Mucosa of descending colon (tissue), 3 donors: ENCODE results near the gene ALPG. TPM values are rescaled to one million over a fixed set of nuclear protein-coding genes. Genes with fewer than 3 reads are reported as not detected.

Experiments
- ATAC-seq: fragments of 200-7000 bp; cut with Tn5 transposase; one replicate; pipeline ENCODE4 v1.9.1; 2020; ENCODE audit warnings: mild to moderate bottlenecking, moderate library complexity
- DNase-seq, 3 donors: peaks; one replicate each; pipeline ENCODE4 v3.0.0-alpha.2; 2020
- H3K36me3 ChIP-seq: fragments of 200-600 bp; one replicate; pipeline ENCODE4 v1.8.0; 2021; ENCODE audit warnings: low read depth, mild to moderate bottlenecking
- H3K4me1 ChIP-seq: fragments of 200-600 bp; one replicate; pipeline ENCODE4 v1.8.0; 2021; ENCODE audit warnings: low read depth, mild to moderate bottlenecking
- H3K4me3 ChIP-seq: fragments of 200-600 bp; one replicate; pipeline ENCODE4 v1.8.0; 2021; ENCODE audit warnings: mild to moderate bottlenecking
- H3K9me3 ChIP-seq: fragments of 200-600 bp; one replicate; pipeline ENCODE4 v1.8.0; 2021; ENCODE audit warnings: mild to moderate bottlenecking
- intact Hi-C, 2 donors: fragments of 100-400 bp; cut with DNase I in 1 of 2; cut with micrococcal nuclease in 1 of 2; formaldehyde crosslinking; loops; one replicate each; pipeline versions ENCODE4 v1.11.0 to v1.11.1; 2022; cut with DNase I, micrococcal nuclease
- total RNA-seq, 3 donors: library from RNA; stranded (reverse); fragmentation: NEBNext Ultra II Directional in 2 of 3; extraction: Animal tissue kit (Norgen Biotek cat#: 25700) in 2 of 3; gene quantifications; one replicate each; pipeline versions ENCODE4 v1.2.1 to v1.2.4, GENCODE V29; 2021 to 2023
- TF ChIP-seq, protein P1 (sequence below): fragments of 200-600 bp; IDR thresholded peaks from one replicate; pipeline ENCODE4 v1.8.0; 2022; ENCODE audit warnings: antibody characterized with exemption, mild to moderate bottlenecking
- donor health status: DM: no; HTN: no; CAD: no; lungs with moderate emphysema.
- donor health status: DM: no; HTN: no; CAD: no.
- donor health status: DM: no; HTN: yes; CAD: no.

The ALPG gene
- total RNA-seq, 3 donors from 2014 or later: 0.54 to 8.1 (median 0.61) TPM

DNA sequence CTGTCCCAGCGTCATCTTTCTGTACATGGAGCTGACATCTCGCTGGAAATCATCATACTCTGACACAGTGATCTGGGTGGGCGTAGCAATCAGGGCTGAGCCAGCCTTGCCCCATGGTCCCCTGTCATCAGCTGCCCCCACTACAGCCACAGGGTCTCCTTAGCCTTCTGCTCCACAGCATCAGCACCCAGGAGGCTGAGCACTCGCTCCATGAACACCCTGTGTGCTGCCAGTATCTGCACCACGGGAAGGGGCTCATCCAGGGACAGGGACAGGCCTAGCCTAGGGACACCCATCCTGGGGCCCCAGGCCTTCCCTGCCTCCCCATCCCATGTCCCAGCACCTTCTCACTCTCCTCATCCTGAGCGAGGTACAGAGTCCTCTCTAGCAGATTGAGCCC, 11.4 kb downstream of the ALPG start:
- H3K4me3 ChIP-seq: no peak overlapping the region
- TF ChIP-seq, protein P1, sequence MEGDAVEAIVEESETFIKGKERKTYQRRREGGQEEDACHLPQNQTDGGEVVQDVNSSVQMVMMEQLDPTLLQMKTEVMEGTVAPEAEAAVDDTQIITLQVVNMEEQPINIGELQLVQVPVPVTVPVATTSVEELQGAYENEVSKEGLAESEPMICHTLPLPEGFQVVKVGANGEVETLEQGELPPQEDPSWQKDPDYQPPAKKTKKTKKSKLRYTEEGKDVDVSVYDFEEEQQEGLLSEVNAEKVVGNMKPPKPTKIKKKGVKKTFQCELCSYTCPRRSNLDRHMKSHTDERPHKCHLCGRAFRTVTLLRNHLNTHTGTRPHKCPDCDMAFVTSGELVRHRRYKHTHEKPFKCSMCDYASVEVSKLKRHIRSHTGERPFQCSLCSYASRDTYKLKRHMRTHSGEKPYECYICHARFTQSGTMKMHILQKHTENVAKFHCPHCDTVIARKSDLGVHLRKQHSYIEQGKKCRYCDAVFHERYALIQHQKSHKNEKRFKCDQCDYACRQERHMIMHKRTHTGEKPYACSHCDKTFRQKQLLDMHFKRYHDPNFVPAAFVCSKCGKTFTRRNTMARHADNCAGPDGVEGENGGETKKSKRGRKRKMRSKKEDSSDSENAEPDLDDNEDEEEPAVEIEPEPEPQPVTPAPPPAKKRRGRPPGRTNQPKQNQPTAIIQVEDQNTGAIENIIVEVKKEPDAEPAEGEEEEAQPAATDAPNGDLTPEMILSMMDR: no peak
- H3K36me3 ChIP-seq: no peaks in the 10 kb centered on the region
- H3K4me1 ChIP-seq: peaks cover 18% of the 10 kb centered on the region
- no peaks in the 10 kb centered on the region for H3K9me3 ChIP-seq
- no peak for ATAC-seq
- intact Hi-C loops: no loop called here
- DNase-seq: no peak

DNA sequence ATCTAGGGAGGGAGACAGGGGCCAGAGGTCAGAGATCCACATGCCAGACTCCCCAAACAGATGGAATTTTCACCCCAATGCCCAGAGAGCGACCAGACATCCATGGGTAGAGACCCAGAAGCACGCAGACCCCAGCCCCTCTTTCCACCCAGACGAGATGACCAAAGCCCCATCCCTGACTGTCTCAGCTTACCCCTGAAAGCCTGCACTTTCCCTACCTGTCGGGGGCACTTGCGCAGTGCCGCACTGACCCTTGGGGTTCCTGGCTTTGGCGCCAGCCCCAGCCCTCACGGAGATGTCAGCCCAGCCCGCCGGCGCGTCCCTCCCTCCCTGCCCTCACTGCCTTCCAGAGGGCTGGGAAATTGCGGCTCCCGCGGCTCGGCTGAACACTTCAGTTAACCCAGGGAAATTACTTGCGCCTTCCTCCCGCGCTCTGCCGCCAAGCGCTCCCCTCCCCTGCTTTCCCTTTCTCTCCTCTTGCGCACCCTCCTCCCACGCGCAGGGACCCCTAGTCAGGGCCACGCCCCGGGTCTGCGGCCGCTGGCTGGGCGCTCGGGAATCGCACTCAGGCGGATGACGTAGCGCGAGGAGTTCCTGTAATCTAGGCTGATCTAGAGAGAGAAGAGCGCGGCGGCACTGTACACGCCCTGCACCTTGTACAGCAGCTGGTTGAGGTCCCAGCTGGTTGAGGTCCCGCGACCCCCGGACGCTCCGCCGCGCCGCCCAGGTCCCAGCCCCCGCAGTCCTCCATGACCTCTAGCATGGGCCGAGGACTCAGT, 12.0 kb downstream of the ALPG start:
- Histone ChIP-seq H3K4me1 (peaks cover 18% of the 10 kb centered on the region), H3K9me3 (no peaks in the 10 kb centered on the region), H3K36me3 (no peaks in the 10 kb centered on the region), H3K4me3 (no peak overlapping the region)
- TF ChIP-seq, protein P1: no peak
- intact Hi-C loops: no loop called here
- ATAC-seq (peak; percentile 58), DNase-seq (peak in 2 of 3 donors; percentile 40 to 56)

DNA sequence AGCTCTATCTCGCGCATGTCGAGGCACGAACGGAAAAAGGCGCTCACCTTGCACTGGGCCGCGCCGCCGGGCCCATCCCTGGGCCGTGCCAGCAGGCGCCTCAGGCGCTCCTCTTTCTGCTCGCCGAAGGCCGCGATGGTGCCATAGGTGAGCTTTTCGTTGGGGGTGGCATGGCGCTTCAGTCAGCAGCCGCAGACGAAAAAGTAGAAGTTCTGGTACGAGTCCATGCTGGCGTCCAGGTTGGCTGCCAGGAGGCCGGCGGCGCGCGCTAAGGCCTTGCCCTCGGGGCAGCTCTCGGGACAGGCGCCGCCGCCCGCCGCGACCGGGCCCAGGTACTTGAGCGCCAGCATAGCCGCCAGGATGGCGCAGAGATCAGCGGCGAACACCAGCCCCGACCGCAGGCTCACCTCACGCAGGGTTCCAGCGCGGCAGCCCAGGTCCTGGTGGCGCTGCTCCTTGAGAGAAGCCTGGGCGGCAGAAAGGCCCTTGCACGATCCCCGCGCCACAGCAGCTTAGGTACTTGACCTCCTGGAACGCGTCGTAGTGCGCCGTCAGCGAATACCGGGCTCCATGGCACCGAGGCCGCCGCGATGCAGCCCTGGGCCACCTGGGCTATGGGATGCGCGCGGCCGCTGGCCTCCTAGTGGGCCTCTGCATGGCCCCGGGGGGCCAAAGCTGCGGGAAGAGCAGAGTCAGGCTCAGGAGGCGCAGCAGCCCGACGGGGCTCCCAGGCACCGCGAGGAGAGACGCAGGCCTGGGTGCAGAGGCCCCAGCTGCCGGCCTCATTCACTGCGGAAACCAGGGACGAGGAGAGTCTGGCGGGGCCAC, 12.8 kb downstream of the ALPG start:
- H3K36me3 ChIP-seq: no peaks in the 10 kb centered on the region
- intact Hi-C loops: no loop called here
- ATAC-seq (peak; percentile 20), DNase-seq (no peak)
- H3K9me3 ChIP-seq: no peaks in the 10 kb centered on the region
- peaks cover 18% of the 10 kb centered on the region for H3K4me1 ChIP-seq
- H3K4me3 ChIP-seq: no peak overlapping the region
- TF ChIP-seq, protein P1: no peak

DNA sequence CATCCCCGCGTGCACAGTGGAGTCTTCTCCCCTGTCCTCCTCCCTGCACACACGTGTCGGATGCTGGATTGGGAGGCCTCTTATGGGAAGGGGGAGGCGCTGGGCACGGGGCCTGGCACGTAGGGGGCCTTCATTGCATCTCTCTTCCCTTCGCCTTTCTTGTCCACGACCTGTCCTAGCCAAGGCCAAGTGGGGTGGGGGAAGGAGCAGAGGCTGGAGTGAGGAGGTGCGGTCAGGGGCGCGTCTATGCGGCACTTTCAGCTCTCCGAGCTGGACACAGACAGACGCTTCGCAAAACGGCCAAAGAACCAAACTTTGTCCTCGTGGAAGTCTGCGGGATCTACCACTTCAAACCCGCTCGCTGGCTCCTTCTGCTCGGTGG, 13.4 kb downstream of the ALPG start:
- H3K4me1 ChIP-seq: peaks cover 18% of the 10 kb centered on the region
- intact Hi-C loops: no loop called here
- no peaks in the 10 kb centered on the region for H3K9me3 ChIP-seq
- no peak for DNase-seq
- H3K36me3 ChIP-seq: no peaks in the 10 kb centered on the region
- TF ChIP-seq, protein P1: no peak
- H3K4me3 ChIP-seq: no peak overlapping the region
- ATAC-seq: no peak

DNA sequence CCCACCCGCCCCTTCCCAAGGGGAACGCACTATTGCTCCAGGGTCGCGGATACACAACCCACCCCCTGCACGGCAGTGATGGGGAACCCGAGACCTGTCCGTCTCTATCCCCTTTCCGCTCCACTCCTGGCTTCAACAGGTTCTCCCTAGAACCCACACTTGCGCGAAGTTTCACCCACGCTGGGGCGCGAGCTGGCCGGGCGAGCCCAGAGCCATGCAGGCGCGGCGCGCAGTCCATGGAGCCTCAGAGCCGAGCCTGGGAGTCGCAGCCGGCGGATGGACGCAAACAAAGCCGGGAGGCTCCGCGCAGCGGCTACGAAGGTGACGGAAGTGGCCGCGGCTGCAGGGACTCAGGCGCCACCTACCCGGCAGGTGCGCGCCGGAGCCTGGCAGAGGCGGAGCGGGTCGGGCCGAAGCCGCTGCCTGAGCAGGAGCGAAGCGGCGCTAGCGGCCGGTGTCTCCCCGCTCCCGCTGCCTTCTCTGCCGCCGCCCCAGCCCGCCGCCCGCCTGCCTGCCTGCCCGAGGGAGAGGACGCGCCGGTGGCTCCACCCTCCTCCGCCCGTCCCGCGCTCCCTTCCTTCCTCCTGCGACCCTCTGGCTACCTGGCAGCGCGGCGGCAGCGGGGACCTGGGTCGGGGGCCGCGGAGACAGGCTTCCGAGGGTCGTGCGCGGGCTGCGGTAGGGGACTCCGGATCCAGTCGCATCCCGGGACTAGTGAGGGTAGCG, 14.0 kb downstream of the ALPG start:
- Histone ChIP-seq H3K4me1 (peaks cover 18% of the 10 kb centered on the region), H3K9me3 (no peaks in the 10 kb centered on the region), H3K4me3 (no peak overlapping the region), H3K36me3 (no peaks in the 10 kb centered on the region)
- ATAC-seq: peak; percentile 87
- TF ChIP-seq, protein P1: no peak
- intact Hi-C loops: no loop called here
- peak in 2 of 3 donors; percentile 54 to 73 for DNase-seq
